ENCODE data around the gene PCBP3.

PCBP3 gene

DNA sequence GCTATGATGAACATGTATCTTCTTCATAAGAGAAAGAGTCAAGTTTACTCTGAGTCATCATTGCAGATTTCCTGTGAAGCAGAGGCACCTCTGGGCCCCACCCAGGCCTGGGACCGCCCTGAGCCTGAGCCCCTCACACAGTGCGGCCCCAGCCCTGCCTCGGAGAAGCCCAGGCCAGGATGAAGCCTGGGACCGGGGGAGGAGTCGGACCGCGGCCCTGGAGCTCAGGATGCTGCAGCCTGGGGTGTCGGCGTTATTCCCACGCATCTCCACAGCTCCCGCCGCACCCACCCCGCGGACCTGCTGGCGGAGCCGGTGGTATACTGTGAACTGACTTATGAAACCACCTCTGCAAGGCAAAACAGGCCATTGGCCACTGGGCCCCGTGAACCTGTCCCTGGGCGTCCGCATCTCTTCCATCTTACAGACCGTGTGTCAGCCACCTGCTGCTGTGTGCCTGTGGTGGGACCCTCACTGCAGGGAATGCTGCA, 335.7 kb downstream of the PCBP3 start:
- Histone ChIP-seq H3K9me3 (ENCODE audit: insufficient read depth, low read length, severe bottlenecking) (no peaks in the 10 kb centered on the region), H3K4me3 (ENCODE audit: low read depth in 1 of 2, low read length in 2 of 2) (no peak overlapping the region), H3K9ac (ENCODE audit: low read depth, low read length) (no peak overlapping the region), H3K36me3 (ENCODE audit: insufficient read depth, low read length) (no peaks in the 10 kb centered on the region), H2AFZ (ENCODE audit: low read depth, low read length) (no peak overlapping the region), H3K79me2 (ENCODE audit: insufficient read depth, low read length) (no peaks in the 10 kb centered on the region), H3K4me1 (ENCODE audit: insufficient read depth, low read length) (peaks cover 24% of the 10 kb centered on the region), H3K27me3 (ENCODE audit: insufficient read depth, low read length, poor library complexity) (no peaks in the 10 kb centered on the region), H4K20me1 (ENCODE audit: insufficient read depth, low read length) (no peaks in the 10 kb centered on the region), H3K27ac (ENCODE audit: low read length) (no peak overlapping the region), H3K4me2 (ENCODE audit: insufficient read depth, low read length) (no peak overlapping the region)
- ATAC-seq (ENCODE audit: insufficient read depth, low read depth) (no peak), DNase-seq (no peak)
- TF ChIP-seq, protein P1, sequence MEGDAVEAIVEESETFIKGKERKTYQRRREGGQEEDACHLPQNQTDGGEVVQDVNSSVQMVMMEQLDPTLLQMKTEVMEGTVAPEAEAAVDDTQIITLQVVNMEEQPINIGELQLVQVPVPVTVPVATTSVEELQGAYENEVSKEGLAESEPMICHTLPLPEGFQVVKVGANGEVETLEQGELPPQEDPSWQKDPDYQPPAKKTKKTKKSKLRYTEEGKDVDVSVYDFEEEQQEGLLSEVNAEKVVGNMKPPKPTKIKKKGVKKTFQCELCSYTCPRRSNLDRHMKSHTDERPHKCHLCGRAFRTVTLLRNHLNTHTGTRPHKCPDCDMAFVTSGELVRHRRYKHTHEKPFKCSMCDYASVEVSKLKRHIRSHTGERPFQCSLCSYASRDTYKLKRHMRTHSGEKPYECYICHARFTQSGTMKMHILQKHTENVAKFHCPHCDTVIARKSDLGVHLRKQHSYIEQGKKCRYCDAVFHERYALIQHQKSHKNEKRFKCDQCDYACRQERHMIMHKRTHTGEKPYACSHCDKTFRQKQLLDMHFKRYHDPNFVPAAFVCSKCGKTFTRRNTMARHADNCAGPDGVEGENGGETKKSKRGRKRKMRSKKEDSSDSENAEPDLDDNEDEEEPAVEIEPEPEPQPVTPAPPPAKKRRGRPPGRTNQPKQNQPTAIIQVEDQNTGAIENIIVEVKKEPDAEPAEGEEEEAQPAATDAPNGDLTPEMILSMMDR (IDR thresholded peaks at IDR 0.05; ENCODE audit: borderline replicate concordance, extremely low read depth, low read length, poor library complexity, severe bottlenecking): no peak
- no peak for TF ChIP-seq EZH2 (IDR thresholded peaks at IDR 0.05; ENCODE audit: borderline replicate concordance, low read depth, low read length, severe bottlenecking)

DNA sequence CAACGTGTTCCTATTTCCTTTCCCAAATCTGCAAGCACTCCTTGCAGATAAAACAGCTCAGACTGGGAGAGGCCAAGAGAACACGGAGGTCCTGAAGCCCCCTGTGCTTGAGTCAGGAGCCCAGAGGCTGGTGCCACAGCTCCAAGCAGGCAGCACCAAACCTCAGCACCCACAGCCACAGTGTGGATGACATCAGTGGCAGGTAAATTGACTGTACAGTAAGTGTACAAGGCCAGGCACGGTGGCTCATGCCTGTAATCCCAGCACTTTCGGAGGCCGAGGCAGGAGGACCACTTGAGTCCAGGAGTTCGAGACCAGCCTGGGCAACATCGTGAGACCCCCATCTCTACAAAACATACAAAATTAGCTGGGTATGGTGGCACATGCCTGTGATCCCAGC, 336.1 kb downstream of the PCBP3 start:
- Histone ChIP-seq H2AFZ (ENCODE audit: low read depth, low read length) (no peak overlapping the region), H3K36me3 (ENCODE audit: insufficient read depth, low read length) (no peaks in the 10 kb centered on the region), H3K27me3 (ENCODE audit: insufficient read depth, low read length, poor library complexity) (no peaks in the 10 kb centered on the region), H3K4me2 (ENCODE audit: insufficient read depth, low read length) (no peak overlapping the region), H4K20me1 (ENCODE audit: insufficient read depth, low read length) (no peaks in the 10 kb centered on the region), H3K27ac (ENCODE audit: low read length) (no peak overlapping the region), H3K79me2 (ENCODE audit: insufficient read depth, low read length) (no peaks in the 10 kb centered on the region), H3K4me3 (ENCODE audit: low read depth in 1 of 2, low read length in 2 of 2) (no peak overlapping the region), H3K9me3 (ENCODE audit: insufficient read depth, low read length, severe bottlenecking) (no peaks in the 10 kb centered on the region), H3K4me1 (ENCODE audit: insufficient read depth, low read length) (peaks cover 19% of the 10 kb centered on the region), H3K9ac (ENCODE audit: low read depth, low read length) (no peak overlapping the region)
- ATAC-seq (ENCODE audit: insufficient read depth, low read depth): no peak
- TF ChIP-seq, protein P1 (IDR thresholded peaks at IDR 0.05; ENCODE audit: borderline replicate concordance, extremely low read depth, low read length, poor library complexity, severe bottlenecking): no peak
- DNase-seq: no peak

DNA sequence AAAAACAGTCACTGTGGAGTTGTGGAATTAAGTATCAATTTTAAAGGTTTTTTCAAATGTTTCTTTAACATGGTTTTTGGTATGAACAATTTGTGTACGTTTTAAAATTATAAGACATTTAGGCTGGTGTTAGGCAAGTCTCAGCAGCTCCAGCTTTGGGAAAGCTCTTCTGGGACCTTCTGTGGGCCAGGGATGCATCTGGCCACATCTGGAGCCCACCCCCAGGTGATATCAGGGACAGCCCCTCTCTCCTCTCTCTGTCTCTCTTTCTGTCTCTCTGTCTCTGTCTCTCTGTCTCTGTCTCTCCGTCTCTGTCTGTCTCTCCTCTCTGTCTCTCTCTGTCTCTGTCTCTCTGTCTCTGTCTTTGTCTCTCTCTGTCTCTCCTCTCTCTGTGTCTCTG, 336.7 kb downstream of the PCBP3 start:
- Histone ChIP-seq H3K4me3 (ENCODE audit: low read depth in 1 of 2, low read length in 2 of 2) (no peak overlapping the region), H3K9me3 (ENCODE audit: insufficient read depth, low read length, severe bottlenecking) (no peaks in the 10 kb centered on the region), H3K27ac (ENCODE audit: low read length) (no peak overlapping the region), H3K4me1 (ENCODE audit: insufficient read depth, low read length) (peaks cover 15% of the 10 kb centered on the region), H3K27me3 (ENCODE audit: insufficient read depth, low read length, poor library complexity) (no peaks in the 10 kb centered on the region), H4K20me1 (ENCODE audit: insufficient read depth, low read length) (no peaks in the 10 kb centered on the region), H3K79me2 (ENCODE audit: insufficient read depth, low read length) (no peaks in the 10 kb centered on the region), H3K9ac (ENCODE audit: low read depth, low read length) (no peak overlapping the region), H2AFZ (ENCODE audit: low read depth, low read length) (no peak overlapping the region), H3K36me3 (ENCODE audit: insufficient read depth, low read length) (no peaks in the 10 kb centered on the region), H3K4me2 (ENCODE audit: insufficient read depth, low read length) (peak overlapping the region; percentile 65; the same call in 1 of the 2 replicates)
- ATAC-seq (ENCODE audit: insufficient read depth, low read depth) (no peak), DNase-seq (no peak)
- TF ChIP-seq EZH2 (IDR thresholded peaks at IDR 0.05; ENCODE audit: borderline replicate concordance, low read depth, low read length, severe bottlenecking): no peak
- TF ChIP-seq, protein P1 (IDR thresholded peaks at IDR 0.05; ENCODE audit: borderline replicate concordance, extremely low read depth, low read length, poor library complexity, severe bottlenecking): no peak

DNA sequence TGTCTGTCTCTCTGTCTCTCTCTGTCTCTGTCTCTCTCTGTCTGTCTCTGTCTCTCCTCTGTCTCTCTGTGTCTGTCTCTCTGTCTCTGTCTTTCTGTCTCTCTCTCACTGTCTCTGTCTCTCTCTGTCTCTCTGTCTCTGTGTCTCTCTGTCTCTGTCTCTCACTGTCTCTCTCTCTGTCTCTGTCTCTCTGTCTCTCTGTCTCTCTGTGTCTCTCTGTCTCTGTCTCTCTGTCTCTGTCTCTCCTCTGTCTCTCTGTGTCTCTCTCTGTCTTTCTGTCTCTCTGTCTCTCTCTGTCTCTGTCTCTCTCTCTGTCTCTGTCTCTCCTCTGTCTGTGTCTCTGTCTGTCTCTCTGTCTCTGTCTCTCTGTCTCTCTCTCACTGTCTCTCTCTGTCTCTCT, 337.2 kb downstream of the PCBP3 start:
- ATAC-seq (ENCODE audit: insufficient read depth, low read depth) (no peak), DNase-seq (no peak)
- Histone ChIP-seq H3K27ac (ENCODE audit: low read length) (peak overlapping the region; percentile 27; the same call in 1 of the 2 replicates), H3K36me3 (ENCODE audit: insufficient read depth, low read length) (no peaks in the 10 kb centered on the region), H3K4me1 (ENCODE audit: insufficient read depth, low read length) (peaks cover 15% of the 10 kb centered on the region), H3K27me3 (ENCODE audit: insufficient read depth, low read length, poor library complexity) (no peaks in the 10 kb centered on the region), H3K79me2 (ENCODE audit: insufficient read depth, low read length) (no peaks in the 10 kb centered on the region), H3K9me3 (ENCODE audit: insufficient read depth, low read length, severe bottlenecking) (no peaks in the 10 kb centered on the region), H3K9ac (ENCODE audit: low read depth, low read length) (peak overlapping the region; percentile 47), H2AFZ (ENCODE audit: low read depth, low read length) (peak overlapping the region; percentile 71), H3K4me3 (ENCODE audit: low read depth in 1 of 2, low read length in 2 of 2) (peak overlapping the region in 1 of 2 experiments; percentile 51; a peak in 2 of 4 replicates), H4K20me1 (ENCODE audit: insufficient read depth, low read length) (no peaks in the 10 kb centered on the region), H3K4me2 (ENCODE audit: insufficient read depth, low read length) (peak overlapping the region; percentile 65)
- TF ChIP-seq, protein P1 (IDR thresholded peaks at IDR 0.05; ENCODE audit: borderline replicate concordance, extremely low read depth, low read length, poor library complexity, severe bottlenecking): no peak
- TF ChIP-seq EZH2 (IDR thresholded peaks at IDR 0.05; ENCODE audit: borderline replicate concordance, low read depth, low read length, severe bottlenecking): no peak
